IPS DF 19.7 (cell line): ENCODE data around the gene CAVIN3.
"Not testable (repeated sequence)": the region's sequence is repeated elsewhere in the genome, so short reads cannot be mapped to it uniquely, and the experiment has no call there.

ENCODE experiments used
- DNase-seq: peaks from one replicate; pipeline ENCODE4 v3.0.0-alpha.2; 2013; ENCODE audit warnings: low read depth, low spot score

The CAVIN3 gene

GRCh38 chr11:6326303-6326702 lies 6.0 kb upstream of the CAVIN3 start:
- DNase-seq = no peak

- DNase-seq = no peak
Observed at GRCh38 chr11:6323291-6323905, 3.1 kb upstream of the CAVIN3 start.

- no peak for DNase-seq
Observed at GRCh38 chr11:6321961-6322362, 1.7 kb upstream of the CAVIN3 start.

- no peak for DNase-seq
Observed at GRCh38 chr11:6321356-6321755, 1.1 kb upstream of the CAVIN3 start.

- DNase-seq = no peak
Observed at GRCh38 chr11:6319704-6320410, 444 bp downstream of the CAVIN3 start.

GRCh38 chr11:6319001-6319703 lies 1.1 kb downstream of the CAVIN3 start:
- DNase-seq = no peak

GRCh38 chr11:6318204-6318603 lies 2.1 kb downstream of the CAVIN3 start:
- DNase-seq = no peak

GRCh38 chr11:6315811-6316425 lies 4.4 kb downstream of the CAVIN3 start:
- no peak for DNase-seq

GRCh38 chr11:6312106-6312505 lies 8.2 kb downstream of the CAVIN3 start:
- DNase-seq = no peak

- no peak for DNase-seq
Observed at GRCh38 chr11:6307876-6308275, 12.4 kb downstream of the CAVIN3 start.

GRCh38 chr11:6305297-6305696 lies 15.0 kb downstream of the CAVIN3 start:
- DNase-seq = no peak

GRCh38 chr11:6303661-6304060 lies 16.6 kb downstream of the CAVIN3 start:
- DNase-seq = no peak

GRCh38 chr11:6301096-6301495 lies 19.2 kb downstream of the CAVIN3 start:
- no peak for DNase-seq

GRCh38 chr11:6300325-6300724 lies 20.0 kb downstream of the CAVIN3 start:
- no peak for DNase-seq

GRCh38 chr11:6298605-6299004 lies 21.7 kb downstream of the CAVIN3 start:
- DNase-seq = no peak

GRCh38 chr11:6297831-6298230 lies 22.5 kb downstream of the CAVIN3 start:
- DNase-seq = no peak

- DNase-seq = no peak
Observed at GRCh38 chr11:6285019-6285418, 35.3 kb downstream of the CAVIN3 start.

- DNase-seq = no peak
Observed at GRCh38 chr11:6284250-6284649, 36.1 kb downstream of the CAVIN3 start.

- DNase-seq = no peak
Observed at GRCh38 chr11:6283453-6284023, 36.8 kb downstream of the CAVIN3 start.

- DNase-seq = not testable (repeated sequence)
Observed at GRCh38 chr11:6280809-6281208, 39.5 kb downstream of the CAVIN3 start.

- DNase-seq = no peak
Observed at GRCh38 chr11:6273188-6273587, 47.1 kb downstream of the CAVIN3 start.

- no peak for DNase-seq
Observed at GRCh38 chr11:6271598-6271997, 48.7 kb downstream of the CAVIN3 start.
